ENCODE results near the gene SLC13A5.
"Not testable (repeated sequence)": the region's sequence is repeated elsewhere in the genome, so short reads cannot be mapped to it uniquely, and the experiment has no call there.

SLC13A5 gene

DNA sequence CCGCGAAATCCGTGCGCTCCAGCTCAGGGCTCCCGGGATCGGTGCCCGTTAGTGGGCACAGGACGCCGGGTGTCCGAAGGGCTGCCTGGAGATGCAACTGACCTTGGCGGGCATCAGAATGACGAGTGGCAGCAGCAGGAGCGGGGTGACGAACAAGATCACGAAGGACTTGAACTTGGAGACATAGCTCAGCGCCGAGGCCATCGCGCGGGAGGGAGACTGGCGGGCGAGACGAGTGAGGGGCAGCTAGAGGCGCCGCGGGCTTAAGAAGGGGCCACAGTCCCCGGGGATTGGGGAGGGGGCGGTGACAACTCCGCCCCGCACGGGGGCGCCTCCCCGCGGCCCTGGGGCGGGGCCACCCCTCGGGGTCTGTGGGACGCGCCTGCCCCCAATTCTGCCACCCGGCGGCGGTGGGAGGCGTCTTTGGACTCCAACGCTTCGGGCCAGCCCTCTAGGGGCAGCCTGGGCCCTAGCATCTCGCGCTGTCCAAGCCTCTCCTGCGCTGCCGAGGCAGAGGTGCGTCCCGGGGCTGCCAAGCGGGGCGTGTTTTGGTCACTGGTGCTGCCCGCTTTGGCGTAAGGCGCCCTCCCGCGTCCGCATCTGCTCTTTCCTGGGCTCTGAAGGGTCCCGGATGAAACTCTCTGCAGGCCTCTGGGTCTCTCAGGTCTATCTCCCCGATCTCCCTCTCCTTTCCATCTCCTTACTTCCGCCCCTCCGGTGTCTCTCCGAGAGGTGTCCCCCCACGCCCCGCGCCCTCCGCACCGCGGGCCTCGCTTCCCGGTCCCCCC, at the start of gene SLC13A5:
Gene SLC13A5, minus strand, starts transcription at position 240 of the 788 bp plus-strand sequence. Its CDS starts 36 bp downstream, at position 204.
- in situ Hi-C loops (cut with HindIII; ENCODE audit: low sequenced_read_pairs) = loop anchor here (10.0 kb wide), 1 partner anchor 49 kb away; no protein-coding TSS in a partner anchor

DNA sequence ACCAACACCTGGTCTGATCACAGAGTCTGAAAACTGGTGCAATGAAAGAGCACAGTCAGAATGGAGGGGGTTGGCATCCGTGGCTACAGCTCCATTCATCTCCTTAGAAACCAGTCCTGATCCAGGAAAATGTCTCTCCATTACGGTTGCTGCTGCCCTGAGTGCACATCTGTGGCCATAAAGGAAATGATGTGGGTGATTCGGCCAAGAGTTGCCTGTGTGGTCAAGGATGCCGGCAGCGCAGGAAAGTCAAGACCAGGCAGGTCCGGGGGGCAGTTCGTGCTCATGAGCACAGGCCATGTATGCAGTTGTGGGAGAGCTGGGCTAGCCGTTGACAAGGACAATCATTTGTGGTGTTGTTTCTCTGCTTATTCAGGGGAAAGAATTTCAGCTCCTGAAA, 48.6 kb upstream of the SLC13A5 start:
- in situ Hi-C loops (cut with HindIII; ENCODE audit: low sequenced_read_pairs) = no loop called here

DNA sequence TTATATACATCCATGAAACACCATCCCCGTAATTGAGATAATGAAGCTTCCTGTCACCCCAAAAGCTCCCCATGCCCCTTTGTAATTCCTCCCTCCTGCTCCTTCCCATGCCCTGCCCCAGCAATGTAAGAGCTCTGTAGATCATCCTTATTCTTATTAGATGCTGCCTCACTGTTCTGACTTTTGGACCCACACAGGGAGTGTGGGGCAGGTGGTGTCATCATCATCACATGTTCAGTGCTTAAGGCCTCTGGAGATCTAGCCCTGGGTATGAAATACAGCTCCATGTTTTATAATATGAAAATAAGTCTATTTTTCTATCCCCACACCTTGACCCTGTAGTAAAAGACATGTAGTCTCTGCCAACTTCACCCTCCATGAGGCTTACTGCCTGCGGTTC, 44.6 kb upstream of the SLC13A5 start:
- in situ Hi-C loops (cut with HindIII; ENCODE audit: low sequenced_read_pairs) = no loop called here

DNA sequence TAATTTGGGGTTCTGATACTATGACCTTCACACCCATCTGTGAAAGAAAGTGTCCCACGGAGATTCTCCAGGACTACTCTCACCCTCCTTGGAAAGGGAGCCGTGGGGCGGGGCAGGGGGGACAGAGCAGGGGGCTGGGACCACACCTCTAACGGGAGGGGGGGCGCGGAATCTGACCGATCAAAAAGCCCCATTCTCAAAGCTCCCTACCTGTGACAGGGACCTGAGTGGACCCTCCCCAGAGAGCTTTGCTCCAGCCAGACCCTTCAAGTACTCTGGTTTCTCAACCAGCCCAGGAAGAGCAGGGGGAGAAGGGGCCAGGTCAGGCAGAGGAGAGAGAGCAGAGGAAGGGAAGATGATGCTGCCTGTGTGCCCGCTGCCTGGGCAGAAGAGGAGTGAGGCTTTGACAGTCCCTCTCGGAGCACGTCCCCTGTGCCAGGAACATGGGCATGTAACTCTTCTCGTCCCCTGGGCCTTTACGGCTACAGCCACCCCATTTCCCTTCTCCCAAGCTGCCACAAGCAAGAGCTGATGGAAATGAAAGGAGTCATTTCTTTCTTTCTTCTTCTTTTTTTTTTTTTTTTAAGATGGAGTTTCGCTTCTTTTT, 43.4 kb upstream of the SLC13A5 start:
- in situ Hi-C loops (cut with HindIII; ENCODE audit: low sequenced_read_pairs) = no loop called here

DNA sequence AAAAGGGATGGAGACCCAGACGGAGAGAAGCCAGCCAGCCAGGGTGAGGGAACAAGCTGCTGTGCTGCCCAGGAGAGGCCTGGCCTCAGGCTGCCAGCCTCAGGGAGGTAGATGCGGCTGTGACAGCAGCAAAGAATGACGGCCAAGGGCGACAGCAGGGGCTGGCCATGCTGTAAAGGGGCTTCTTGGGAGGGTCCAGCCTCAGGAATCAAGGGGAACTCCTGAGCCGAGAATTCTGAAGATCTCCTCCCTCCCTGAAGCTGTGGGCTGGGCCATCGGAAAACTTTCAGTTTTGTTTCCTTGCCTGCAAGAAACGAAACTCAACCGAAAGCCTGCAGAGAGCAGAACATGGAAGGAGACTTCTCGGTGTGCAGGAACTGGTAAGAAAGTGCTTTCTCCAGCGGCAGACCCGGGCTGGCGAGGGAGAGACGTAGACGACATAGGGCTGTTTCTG, 42.6 kb upstream of the SLC13A5 start, which contains the start of gene XAF1:
Gene XAF1, plus strand, starts transcription at position 316 of the 454 bp plus-strand sequence. Its CDS starts 33 bp downstream, at position 349.
- in situ Hi-C loops (cut with HindIII; ENCODE audit: low sequenced_read_pairs) = no loop called here

DNA sequence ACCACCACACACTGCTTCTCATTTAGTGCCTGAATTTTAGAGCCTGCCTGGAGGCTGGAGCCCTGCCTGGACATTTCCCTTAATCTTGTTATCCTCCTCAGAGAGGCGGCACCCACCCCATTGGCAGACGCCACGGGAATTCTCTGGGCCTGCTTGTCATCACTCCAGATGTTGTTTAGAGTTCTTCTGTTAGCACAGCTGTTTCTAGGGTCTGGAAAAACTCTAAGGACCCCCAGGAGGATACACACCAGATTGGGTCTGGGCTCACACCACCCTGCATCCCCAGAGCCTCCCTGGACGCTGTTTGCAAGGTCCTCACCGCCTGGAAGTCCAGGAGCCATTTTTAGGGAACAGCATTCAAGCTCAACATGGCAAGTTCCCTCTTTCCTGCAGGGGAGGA, 42.1 kb upstream of the SLC13A5 start:
- in situ Hi-C loops (cut with HindIII; ENCODE audit: low sequenced_read_pairs) = no loop called here

DNA sequence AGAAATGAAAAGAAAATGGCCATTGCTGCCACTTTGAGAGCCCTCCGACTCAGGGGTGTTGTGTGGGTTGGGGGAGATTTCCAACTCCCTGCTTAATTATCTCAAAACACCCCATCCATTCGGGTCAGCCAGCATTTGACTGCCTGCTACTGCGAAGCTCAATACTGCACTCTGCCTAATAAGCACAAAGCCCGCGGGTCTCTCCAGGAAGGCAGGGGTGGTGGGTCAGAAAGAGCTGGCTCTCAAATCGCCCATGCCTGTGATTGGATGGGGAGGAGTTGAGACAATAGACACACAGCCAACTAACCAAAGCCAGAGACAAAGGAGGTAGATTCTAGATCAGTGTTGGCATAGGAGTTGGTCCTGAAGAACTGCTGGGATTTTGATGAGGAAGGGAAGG, 40.4 kb upstream of the SLC13A5 start:
- in situ Hi-C loops (cut with HindIII; ENCODE audit: low sequenced_read_pairs) = no loop called here

DNA sequence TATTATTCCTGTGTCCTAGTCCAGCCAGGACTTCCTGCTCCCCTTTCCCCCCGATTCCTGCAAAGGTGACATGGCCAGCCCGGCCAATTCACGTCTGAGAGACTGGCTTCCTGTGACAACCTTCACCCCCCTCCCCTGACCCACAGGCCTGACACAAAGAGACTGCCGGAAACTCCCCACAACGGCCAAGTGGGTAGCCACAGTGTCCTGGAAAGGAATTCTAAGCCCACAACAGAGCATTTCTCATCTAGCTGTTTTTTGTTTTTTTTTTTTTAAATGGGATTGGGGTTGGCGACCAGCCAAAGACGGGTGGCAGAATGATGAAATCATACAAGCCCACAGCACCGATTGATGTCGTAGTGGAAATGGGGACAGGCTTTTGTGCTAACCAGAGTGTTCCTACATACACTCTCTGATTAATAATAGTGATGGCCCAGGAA, 39.9 kb upstream of the SLC13A5 start:
- in situ Hi-C loops (cut with HindIII; ENCODE audit: low sequenced_read_pairs) = no loop called here

DNA sequence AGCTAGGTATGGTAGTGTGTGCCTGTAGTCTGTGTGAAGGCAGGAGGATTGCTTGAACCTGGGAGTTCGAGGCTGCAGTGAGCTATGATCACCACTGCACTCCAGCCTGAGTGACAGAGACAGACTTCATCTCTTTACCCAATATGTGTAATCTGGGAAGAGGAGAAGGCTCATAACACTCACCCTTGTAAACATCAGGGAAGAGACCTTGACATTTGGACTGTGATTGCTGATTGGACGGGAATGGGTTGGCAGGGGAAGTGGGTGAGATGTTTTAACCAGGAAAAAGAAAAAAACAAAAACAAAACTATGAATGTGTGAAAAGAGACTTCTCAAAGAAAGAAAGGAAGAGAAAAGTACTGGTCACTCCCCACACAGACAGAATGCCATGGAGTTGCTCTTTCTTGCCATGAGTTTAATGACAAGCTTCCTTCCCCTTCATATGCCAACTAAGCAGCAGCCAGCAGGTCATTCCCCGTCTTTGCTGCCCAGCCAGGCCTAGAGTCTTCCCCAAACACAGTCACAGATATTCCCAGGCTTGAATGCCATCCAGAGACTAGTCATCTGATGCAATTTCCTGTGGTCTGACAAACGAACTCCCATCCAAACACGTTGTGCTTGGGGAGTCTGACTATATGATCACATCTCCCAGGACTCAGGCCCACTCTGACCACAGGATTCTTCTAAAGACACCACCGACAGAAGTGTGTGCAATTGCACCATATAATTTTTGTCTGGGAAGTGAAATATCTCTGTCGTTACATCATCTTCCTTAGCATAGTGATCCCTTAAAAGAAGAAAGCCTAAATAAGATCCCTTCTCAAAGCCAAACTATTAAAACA, 39.1 kb upstream of the SLC13A5 start:
- in situ Hi-C loops (cut with HindIII; ENCODE audit: low sequenced_read_pairs) = no loop called here

DNA sequence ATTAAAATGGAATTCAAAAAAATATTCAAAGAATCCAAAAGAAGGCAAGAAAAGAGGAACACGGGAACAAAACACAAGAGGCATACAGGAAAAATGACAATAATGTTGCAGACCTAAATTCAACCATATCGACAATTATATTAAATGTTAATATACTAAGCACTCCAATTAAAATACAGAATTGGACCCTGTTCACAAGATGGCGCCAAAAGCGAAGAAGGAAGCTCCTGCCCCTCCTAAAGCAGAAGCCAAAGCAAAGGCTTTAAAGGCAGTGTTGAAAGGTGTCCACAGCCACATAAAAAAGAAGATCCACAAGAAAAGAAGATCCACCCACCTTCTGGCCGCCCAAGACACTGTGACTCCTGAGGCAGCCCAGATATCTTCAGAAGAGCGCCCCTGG, 36.4 kb upstream of the SLC13A5 start:
- in situ Hi-C loops (cut with HindIII; ENCODE audit: low sequenced_read_pairs) = no loop called here

DNA sequence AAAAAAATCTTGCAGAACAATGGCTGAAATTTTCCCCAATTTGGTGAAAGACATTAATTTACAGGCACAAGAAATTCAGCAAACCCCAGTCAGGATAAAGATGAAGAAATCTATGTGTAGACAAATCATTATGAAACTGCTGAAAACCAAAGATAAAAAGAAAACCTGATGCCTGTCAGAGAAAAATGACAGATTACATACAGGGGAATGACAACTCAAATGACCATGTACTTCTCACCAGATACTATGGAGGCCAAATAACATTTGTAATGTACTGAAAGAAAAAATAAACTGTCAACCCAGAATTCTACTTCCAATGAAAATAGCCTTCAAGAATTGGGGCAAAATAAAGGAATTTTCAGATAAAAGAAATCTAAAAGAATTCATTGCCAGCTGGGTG, 35.4 kb upstream of the SLC13A5 start:
- in situ Hi-C loops (cut with HindIII; ENCODE audit: low sequenced_read_pairs) = no loop called here

DNA sequence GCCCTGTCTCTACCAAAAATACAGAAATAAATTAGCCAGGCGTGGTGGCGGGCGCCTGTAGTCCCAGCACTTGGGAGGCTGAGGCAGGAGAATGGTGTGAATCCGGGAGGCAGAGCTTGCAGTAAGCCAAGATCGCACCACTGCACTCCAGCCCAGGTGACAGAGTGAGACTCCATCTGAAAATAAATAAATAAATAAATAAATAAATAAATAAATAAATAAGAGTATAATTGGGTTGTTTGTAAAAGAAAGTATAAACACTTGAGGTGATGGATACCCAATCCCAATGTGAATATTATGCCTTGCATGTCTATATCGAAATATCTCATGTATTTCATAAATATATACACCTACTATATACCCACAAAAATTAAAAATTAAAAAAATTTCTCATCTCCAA, 33.5 kb upstream of the SLC13A5 start:
- in situ Hi-C loops (cut with HindIII; ENCODE audit: low sequenced_read_pairs) = not testable (repeated sequence)

DNA sequence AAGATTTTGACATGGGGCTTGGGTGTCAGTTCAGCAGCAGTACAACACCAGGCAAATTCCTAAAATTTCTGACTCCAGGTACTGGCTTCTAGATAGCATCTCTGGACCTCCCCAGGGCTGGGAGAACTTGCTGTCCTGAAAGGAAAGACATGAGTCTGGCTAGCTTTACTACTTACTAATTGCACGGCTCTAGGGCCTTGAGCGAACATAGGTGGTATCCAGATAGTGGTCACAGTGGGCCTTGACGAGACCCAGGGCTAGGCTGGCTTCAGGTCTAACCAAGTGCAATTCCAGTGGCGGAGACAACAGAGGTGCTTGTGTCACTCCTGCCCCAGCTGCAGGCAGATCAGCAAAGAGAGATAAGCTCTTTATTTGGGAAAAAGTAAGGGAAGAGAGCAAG, 16.4 kb upstream of the SLC13A5 start:
- in situ Hi-C loops (cut with HindIII; ENCODE audit: low sequenced_read_pairs) = no loop called here

DNA sequence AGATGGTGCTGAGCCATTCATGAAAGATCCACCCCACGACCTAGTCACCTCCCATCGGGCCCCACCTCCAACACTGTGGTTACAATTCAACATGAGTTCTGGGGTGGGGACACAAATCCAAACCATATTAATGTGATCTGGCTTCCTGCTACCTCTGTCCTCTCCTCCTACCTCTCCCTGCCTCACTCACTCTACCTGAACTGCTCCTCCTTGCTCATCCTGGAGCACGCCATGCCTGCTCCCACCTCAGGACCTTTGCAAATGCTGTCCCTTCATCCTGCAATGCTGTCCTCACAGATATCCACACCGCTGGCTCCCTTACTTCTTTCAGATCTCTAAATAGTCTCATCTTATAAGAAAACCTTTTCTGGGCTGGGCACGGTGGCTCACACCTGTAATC, 10.8 kb upstream of the SLC13A5 start:
- in situ Hi-C loops (cut with HindIII; ENCODE audit: low sequenced_read_pairs) = no loop called here

DNA sequence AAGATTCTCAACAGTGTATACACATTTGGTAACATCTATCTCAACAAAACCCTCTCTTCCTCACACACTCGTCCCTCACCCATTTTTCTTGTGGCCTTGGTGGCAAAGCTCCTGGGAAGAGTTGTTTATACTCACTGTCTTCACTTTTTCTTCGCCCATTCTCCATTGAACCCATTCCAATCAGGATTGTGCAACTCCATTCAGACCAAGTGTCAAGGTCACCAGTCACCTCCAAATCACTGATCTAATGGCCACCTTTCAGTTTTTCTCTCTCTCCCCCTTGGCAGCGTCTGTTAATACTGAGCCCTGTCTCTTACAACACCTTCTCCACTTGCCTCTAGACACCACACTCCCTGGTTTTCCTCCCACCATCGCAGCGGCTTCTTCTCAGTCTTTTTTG, 8.6 kb upstream of the SLC13A5 start:
- in situ Hi-C loops (cut with HindIII; ENCODE audit: low sequenced_read_pairs) = no loop called here

DNA sequence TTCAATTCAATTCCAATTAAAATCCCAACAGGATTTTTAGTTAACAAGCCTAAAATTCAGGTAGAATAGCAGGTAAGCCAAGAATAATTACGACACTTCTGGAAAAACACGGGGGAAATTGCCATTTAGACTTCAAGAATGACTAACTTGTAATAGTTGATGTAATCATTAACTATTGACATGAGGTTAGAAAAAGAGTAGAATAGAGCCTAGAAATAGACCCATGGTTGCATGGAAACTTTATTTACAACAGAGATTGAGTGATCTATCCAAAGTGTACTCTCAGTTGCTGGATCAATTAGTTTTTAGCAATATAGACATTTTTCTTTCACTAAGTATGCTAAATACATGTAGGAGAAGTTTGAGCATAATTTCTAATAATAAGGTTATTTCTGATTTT, 3.6 kb upstream of the SLC13A5 start:
- in situ Hi-C loops (cut with HindIII; ENCODE audit: low sequenced_read_pairs) = loop anchor here (10.0 kb wide), 1 partner anchor 52 kb away; no protein-coding TSS in a partner anchor

DNA sequence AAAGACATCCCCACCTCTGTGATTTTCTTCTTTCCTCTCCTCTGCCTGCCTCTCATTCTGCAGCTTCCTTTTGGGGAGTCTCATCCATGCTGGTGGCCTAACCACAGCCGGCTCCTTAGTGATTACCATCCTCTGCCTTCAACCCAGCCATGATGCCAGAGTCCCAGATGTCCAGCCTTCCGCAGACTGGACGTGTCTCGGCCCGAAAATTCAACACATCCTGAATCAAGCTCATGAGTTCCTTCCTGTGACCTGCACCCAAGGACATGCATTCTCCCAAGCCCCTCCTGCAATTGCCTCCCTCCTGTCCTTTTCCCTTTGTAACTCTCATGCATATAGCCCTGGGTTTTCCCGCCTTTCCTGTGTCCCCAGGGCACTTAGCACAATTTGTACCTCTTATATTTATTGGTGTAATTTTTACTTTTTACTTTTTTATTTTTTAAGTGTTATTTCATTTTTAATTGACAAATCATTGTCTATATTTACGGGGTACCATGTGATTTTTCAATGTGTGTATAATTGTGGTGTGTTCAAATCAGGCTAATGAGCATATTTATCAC, 1.2 kb upstream of the SLC13A5 start:
- in situ Hi-C loops (cut with HindIII; ENCODE audit: low sequenced_read_pairs) = loop anchor here (10.0 kb wide), 1 partner anchor 50 kb away; no protein-coding TSS in a partner anchor

DNA sequence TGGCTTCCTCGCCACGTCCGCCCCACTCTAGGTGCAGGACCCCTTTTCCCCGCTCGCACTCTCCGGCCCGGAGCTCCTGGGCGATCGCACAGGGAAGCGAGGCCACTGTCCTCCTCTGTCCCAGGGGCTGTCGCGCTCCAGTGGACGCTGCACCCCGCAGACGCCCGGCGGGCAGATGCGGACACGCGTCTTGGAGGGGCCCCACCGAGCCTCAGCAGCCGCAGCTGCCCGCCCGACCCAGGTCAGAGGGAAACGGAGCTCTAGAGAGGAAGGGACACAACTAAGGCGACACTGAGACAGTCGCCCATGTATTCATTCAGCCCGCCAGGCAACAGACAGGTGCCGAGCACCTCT, 726 bp upstream of the SLC13A5 start:
- in situ Hi-C loops (cut with HindIII; ENCODE audit: low sequenced_read_pairs) = loop anchor here (10.0 kb wide), 1 partner anchor 49 kb away; no protein-coding TSS in a partner anchor

DNA sequence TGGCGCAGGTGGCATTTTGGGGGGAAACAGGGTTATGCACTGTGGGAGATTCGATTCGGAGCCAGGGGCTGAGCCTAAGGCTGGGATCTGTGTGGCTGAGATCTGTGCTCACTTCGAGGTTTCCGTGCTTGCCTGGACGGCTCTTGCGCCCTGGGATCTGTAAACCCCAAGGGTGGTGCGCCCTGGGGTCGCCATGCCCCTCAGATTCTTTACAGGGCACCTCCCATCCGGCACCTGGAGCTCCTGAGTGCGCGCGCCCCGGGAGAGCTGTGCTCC, 377 bp downstream of the SLC13A5 start:
- in situ Hi-C loops (cut with HindIII; ENCODE audit: low sequenced_read_pairs) = loop anchor here (10.0 kb wide), 1 partner anchor 48 kb away; no protein-coding TSS in a partner anchor

DNA sequence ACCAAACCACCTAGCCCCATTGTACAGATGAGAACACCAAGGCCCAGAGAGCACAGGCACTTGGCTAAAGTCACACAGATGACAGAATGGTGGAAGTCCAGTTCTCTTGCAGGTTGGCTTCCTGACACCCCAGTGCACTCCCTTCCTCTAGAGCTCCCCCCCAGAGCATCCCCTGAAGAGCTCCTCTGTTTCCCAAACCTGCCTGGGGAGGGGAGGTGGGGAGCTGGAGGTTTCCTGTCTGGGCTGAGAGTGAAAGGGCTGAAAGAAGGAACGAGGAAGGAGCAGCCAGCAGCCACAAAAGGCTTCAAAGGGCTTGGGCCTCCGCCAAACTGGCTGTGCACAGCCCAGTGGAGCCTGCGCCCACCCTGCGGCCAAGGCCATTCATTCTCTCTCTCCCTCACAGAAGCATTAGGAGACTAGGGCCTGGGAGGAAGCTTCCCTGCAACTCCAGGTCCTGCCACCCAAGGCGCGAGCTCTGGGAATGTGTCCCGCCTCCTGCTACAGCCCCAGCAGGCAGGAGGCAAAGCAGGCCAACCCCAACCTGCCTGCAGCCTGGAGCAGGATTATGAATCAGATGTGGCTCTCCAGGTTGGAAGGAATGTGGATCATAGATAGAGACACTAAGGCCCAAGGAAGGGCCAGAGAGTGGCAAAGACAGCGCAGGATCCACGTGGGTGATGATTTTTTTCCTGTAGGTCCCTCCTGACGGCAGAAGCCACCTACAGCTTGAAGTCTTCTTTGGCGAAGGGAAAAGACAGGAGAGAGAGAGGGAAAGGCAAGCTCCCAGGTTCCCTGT, 913 bp downstream of the SLC13A5 start:
- in situ Hi-C loops (cut with HindIII; ENCODE audit: low sequenced_read_pairs) = loop anchor here (10.0 kb wide), 1 partner anchor 47 kb away; no protein-coding TSS in a partner anchor
